GM21717 (cell line): ENCODE data around the gene KRT86.
"Not testable (repeated sequence)": the region's sequence is repeated elsewhere in the genome, so short reads cannot be mapped to it uniquely, and the experiment has no call there.

Experiments
- ATAC-seq: cut with Tn5 transposase; IDR thresholded peaks from one replicate; pipeline ENCODE4 v1.9.1; 2021; ENCODE audit warnings: mild to moderate bottlenecking, moderate library complexity; ENCODE audit not compliant: unreplicated experiment

Gene KRT86

GRCh38 chr12:52312086-52312485 lies 37.6 kb downstream of the KRT86 start:
- ATAC-seq = no peak

DNA sequence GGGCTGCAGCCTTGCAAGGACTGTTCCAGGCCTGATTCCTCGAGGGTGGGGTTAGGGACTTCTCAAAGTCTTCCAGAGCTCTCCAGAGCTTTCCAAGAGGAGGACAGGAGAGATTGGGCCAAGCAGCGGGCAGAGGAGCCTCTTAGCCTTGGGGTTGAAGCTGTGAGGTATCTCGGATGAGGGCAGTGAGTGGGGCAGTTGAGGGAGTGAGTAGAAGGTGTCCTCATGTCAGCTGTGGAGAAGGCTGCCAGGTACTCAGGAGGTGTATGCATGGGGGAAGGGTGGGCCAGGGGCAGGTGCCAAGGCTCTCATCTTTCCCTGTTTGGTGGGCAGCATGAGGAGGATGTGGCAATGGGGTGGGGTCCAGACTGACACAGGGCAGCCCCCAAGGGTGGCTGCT lies 39.0 kb downstream of the KRT86 start:
- no peak for ATAC-seq

- no peak for ATAC-seq
Measured at GRCh38 chr12:52313926-52314325, 39.5 kb downstream of the KRT86 start.

GRCh38 chr12:52314511-52314910 lies 40.1 kb downstream of the KRT86 start:
- no peak for ATAC-seq

DNA sequence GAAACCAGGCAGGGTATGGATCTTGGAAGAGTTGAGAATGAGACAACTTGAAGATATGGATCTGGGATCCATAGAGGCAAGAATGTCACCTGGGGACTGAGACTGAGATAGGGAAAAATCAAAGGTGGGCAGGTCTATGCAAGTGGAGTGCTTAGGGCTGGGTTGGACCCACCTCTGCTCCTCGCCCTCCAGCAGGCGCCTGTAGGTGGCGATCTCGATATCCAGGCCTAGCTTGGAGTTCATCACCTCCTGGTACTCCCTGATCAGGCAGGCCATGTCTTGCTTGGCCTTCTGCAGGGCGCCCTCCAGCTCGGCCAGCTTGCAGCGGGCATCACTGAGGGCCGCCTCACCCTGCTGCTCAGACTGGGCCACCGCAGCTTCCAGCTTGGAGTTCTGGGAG lies 41.3 kb downstream of the KRT86 start:
- not testable (repeated sequence) for ATAC-seq

- no peak for ATAC-seq
Measured at GRCh38 chr12:52316290-52316689, 41.8 kb downstream of the KRT86 start.

DNA sequence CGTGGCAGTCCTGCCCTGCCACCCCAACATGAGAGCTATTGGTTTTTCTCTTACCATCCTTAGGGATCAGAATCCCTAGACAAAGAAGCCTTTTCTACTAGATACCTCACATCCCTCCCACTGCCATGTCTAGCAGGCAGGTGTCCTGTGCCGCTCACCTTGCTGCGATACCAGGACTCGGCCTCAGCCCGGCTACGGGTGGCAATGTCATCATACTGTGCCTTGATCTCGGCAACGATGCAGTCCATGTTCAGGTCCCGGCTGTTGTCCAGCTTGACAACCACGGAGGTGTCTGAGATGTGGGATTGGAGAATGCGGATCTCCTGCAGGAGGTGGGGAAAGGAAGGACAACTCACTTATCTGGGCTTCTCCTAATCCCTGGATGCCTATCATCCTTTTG lies 42.3 kb downstream of the KRT86 start:
- no peak for ATAC-seq

DNA sequence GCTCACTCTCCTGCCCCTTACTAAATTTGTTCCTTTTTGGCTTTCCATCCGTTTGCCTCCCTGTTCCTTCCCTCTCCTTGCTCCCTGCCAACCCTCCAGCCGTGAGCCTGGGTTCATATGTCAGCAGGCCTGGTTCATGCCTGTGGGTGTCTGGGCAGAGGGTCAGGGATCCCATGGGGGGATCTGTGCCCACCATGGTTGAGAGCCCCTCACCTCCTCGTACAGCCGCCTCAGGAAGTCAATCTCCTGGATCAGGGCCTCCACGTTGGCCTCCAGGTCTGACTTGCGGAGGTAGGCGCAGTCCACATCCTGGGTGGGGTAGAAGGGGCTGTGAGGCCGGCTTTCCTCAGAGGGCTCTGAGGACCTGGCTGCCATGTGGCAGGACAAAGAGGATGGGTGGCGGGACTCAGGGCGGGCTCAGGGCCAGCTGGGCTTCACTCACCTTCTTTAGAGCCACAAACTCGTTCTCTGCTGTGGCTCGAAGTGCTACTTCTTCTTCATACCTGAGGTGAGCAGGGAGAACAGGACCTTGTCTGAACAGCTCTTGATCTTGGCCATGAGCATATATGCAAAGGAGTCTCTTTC lies 43.1 kb downstream of the KRT86 start:
- ATAC-seq = no peak

DNA sequence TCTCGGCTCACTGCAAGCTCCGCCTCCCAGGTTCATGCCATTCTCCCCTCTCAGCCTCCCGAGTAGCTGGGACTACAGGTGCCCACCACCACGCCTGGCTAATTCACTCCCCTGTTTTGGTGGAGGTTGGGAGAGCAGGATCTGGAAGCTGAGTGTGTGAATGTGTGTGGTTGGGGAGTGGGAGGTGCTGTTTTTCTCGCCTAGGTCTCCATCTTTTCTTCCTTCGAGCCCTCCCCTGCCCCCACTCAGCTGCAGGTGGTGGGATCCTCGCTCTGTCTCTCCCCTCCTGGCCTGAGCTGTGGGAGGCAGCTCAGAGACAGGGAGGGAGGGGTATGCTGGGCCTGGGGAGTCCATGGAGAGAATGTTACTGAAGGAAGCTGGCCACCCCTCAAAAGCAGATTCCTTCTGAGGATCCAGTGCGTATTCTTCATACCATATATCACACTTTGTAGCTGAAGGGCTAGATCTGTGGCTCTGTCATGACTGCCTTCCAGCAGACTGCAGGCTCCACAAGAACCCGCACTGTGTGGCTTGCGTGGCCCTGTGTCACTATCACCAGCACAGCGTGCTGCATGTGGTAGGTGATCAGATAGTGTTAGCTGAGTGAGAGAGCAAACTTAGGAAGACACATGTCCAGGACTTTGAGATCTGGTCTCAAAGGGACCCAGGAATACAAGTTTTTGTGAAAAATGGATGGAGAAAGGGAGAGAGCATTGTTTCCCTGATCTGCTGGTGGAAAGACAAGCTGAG lies 44.0 kb downstream of the KRT86 start:
- ATAC-seq = no peak

DNA sequence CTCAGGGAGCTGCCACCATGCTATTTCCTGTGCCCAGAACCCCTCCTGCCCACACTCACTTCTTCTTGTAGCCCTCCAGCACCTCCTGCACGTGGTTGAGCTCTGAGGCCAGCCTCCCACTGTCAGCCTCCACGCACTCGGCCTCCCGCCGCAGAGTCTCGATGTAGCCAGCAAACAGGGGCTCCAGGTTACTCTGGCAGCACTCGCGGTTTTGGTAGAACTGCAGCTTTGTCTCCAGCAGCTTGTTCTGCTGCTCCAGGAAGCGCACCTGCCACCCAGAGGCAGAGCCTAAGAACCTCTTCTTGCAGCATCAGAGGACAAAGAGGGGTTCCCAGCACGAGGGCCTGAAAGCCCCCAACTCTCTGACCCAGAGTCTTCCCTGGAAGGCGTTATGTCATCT lies 44.7 kb downstream of the KRT86 start:
- ATAC-seq = no peak

- ATAC-seq = no peak
Measured at GRCh38 chr12:52320784-52321400, 46.4 kb downstream of the KRT86 start, which contains the start of gene KRT83. KRT83 (minus strand) TSS chr12:52321398; CDS start chr12:52321335, 63 bp downstream.

GRCh38 chr12:52321418-52321817 lies 47.0 kb downstream of the KRT86 start:
- no peak for ATAC-seq

- ATAC-seq = no peak
Measured at GRCh38 chr12:52322069-52322468, 47.6 kb downstream of the KRT86 start.

DNA sequence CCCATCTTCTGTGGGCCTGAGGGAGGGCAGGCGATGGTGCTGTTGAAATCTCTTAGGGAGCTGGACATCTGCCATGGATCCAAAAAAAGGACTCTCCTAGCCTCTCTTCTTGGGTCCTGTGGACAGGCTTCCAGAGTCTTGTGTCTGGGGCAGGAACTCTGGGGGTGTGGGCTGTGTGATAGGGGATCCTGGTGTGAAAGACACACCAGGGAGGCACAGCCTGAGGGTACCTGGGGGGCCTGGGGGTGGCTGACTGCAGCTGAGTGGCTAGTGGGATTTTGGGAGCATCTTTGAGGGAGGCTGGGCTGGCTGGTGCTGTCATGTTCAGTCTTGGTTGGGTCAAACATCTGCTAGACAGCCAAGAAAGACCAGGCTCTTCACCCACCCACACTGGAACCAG lies 48.6 kb downstream of the KRT86 start:
- no peak for ATAC-seq

GRCh38 chr12:52323416-52324152 lies 49.1 kb downstream of the KRT86 start:
- ATAC-seq = no peak

GRCh38 chr12:52324153-52324444 lies 49.7 kb downstream of the KRT86 start:
- ATAC-seq = no peak

- ATAC-seq = peak; percentile 91
Measured at GRCh38 chr12:52327052-52327829, 52.8 kb downstream of the KRT86 start.

DNA sequence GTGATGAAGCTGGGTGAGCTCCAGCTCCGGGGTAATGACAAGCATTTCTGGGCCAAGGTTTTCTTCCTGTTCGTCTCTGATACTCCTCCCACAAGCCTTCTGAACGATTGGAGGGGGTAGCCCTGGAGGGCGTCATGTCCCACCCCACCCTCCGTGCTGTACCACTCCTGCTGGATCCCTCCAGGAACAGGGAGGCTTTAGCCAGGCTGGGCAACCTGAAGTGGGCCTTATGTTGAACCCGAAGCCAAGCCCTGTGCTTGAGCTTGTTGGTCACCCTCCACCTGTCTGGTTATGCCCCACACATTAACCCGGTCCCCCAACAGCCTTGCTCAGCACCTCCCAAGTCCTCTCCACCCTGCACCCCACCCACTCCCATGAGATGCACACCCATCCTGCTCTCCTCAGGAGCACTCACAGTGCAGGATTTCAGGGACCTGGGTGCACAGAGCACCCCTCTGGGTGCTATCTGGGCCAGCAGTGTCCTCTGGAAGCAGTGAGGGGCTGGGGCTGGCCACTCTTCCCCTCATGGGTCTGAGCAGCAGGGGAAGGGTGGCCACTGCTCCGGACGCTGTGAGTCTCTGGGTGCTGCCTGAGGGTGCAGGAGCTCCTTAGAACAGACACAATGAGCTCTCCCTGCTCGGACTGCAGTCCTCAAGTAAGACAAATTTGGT lies 53.5 kb downstream of the KRT86 start:
- no peak for ATAC-seq

- no peak for ATAC-seq
Measured at GRCh38 chr12:52331039-52331438, 56.6 kb downstream of the KRT86 start.

DNA sequence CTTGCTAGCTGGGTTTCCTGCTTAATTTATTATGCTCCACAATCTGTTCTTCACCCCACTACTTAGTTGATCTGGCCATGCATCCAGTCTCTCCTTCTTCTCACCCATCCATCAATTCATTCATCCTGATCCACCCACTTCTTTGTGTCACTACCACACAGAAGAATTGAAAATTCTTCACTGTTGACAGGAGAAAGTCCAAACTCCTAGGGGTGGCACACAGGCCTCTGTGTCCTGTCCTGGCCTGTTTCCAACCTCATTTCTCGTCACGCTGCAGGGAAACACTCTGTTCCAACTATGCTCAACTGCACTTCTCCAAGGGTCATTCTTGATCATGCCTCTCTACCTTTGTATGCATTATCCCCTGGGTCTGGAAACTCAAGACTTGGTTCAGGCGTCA lies 57.4 kb downstream of the KRT86 start:
- ATAC-seq = no peak
